ENCODE data around the gene COL9A3. TPM values are rescaled to one million over a fixed set of nuclear protein-coding genes. Genes with fewer than 3 reads are reported as not detected.

The COL9A3 gene
- not detected in 2 replicates for total RNA-seq

DNA sequence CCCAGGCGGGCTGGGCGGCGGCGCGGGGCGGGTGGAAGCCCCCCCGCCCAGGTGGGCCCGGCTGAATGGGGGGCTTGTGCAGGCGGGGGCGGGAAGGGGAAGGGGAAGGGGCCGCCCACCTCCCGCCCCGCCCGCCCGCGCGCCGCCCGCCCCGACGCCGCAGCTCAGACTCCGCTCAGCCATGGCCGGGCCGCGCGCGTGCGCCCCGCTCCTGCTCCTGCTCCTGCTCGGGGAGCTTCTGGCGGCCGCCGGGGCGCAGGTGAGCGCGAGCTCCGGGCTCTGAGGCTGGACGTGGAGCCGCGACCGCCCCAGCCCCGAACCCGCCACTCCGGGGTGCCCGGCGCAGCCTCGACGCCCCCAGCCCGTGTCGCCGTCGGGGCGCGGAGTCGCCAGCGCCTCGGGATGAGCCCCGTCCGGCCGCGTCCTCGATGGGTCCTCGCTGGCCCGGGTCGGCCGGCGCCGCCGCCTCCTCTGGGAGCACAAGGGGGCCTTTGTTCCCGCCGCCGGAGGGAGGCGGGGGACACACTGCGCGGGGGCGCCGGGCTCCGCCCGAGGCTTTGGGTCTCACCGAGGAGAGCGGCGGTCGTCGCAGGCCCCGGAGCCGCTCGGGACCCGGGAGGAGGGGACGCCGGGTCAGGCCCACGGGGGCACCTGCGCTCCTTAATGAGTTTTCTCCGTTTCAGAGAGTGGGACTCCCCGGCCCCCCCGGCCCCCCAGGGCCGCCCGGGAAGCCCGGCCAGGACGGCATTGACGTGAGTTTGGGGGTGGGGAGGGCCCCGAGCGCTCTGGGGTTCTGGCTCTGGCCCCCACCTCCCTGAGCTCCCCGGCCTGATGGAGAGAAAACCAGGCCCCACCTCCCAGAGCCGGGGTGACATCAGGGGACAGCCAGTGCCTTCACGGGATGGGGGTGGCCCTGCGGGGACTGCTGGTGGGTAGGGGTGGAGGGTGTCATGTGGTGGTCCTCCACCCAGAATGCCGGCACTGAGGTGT is at the start of gene COL9A3:
COL9A3 (plus strand) TSS at position 167 of the 990 bp plus-strand sequence; CDS start at position 182, 15 bp downstream.
- FAIRE-seq (no peak), DNase-seq (ENCODE audit: low read depth) (no peak)
- Histone ChIP-seq H3K36me3 (ENCODE audit: control insufficient read depth, insufficient read depth, low read length) (peaks cover 3% of the 10 kb centered on the region), H3K4me3 (ENCODE audit: low read depth, low read length) (no peak within 1 kb of the TSS), H3K27me3 (ENCODE audit: control insufficient read depth, insufficient read depth, low read length) (peaks cover 25% of the 10 kb centered on the region)
- TF ChIP-seq, protein P1, sequence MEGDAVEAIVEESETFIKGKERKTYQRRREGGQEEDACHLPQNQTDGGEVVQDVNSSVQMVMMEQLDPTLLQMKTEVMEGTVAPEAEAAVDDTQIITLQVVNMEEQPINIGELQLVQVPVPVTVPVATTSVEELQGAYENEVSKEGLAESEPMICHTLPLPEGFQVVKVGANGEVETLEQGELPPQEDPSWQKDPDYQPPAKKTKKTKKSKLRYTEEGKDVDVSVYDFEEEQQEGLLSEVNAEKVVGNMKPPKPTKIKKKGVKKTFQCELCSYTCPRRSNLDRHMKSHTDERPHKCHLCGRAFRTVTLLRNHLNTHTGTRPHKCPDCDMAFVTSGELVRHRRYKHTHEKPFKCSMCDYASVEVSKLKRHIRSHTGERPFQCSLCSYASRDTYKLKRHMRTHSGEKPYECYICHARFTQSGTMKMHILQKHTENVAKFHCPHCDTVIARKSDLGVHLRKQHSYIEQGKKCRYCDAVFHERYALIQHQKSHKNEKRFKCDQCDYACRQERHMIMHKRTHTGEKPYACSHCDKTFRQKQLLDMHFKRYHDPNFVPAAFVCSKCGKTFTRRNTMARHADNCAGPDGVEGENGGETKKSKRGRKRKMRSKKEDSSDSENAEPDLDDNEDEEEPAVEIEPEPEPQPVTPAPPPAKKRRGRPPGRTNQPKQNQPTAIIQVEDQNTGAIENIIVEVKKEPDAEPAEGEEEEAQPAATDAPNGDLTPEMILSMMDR (IDR thresholded peaks at IDR 0.05; ENCODE audit: insufficient read depth, low read length, severe bottlenecking): no peak

DNA sequence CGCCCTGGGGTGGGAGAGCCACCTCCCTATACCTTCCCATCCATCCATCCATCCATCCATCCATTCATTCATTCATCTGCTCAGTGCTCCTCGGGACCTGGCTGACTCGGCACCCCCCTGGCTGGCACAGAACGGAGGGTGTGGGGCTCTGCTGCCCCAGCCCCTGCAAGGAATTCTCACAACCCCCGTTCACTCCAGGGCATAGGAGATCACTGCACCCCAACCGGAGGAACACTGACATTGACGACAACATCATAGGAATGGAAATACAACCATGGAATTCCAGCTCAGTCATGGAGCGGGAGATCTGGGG is 48.7 kb upstream of the COL9A3 start:
- TF ChIP-seq, protein P1 (IDR thresholded peaks at IDR 0.05; ENCODE audit: insufficient read depth, low read length, severe bottlenecking): no peak
- no peaks in the 10 kb centered on the region for H3K36me3 ChIP-seq (ENCODE audit: control insufficient read depth, insufficient read depth, low read length)
- H3K27me3 ChIP-seq (ENCODE audit: control insufficient read depth, insufficient read depth, low read length): peaks cover 12% of the 10 kb centered on the region
- H3K4me3 ChIP-seq (ENCODE audit: low read depth, low read length): no peak overlapping the region
- no peak for FAIRE-seq
- no peak for DNase-seq (ENCODE audit: low read depth)

DNA sequence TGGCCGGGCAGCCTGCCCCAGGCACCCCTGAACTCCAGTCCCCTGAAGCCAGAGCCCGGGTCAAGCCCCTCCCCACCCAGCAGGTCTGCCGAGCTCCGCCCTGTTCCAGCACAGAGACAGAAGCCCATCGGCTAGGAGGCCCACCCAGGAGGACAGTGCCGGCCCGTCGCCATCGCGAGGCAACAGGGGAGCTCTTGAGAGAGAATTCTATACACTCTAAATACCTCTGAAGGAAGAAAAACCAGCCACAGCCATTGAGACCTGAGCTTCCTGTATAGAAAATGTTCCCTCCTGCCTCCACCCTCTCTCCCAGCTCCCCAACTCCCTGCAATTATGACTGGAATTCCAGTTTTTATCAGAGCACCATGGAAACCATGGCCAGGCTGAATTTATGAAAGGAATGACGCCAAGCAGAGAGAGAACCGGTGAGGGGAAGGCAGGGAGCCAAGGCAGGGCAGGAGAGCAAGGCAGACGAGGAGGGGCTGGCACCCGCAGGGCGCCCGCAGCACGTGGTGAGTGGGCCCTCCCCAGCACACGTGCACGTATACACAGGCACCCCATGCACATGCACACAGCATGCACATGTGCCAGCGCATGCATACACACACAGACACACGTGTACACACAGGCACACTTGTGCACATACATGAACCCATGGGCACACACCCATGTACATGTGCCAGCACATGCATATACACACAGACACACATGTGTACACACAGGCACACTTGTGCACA is 48.1 kb upstream of the COL9A3 start:
- FAIRE-seq: peak; percentile 85
- no peak for DNase-seq (ENCODE audit: low read depth)
- TF ChIP-seq, protein P1 (IDR thresholded peaks at IDR 0.05; ENCODE audit: insufficient read depth, low read length, severe bottlenecking): no peak
- Histone ChIP-seq H3K36me3 (ENCODE audit: control insufficient read depth, insufficient read depth, low read length) (no peaks in the 10 kb centered on the region), H3K27me3 (ENCODE audit: control insufficient read depth, insufficient read depth, low read length) (peaks cover 12% of the 10 kb centered on the region), H3K4me3 (ENCODE audit: low read depth, low read length) (no peak overlapping the region)

DNA sequence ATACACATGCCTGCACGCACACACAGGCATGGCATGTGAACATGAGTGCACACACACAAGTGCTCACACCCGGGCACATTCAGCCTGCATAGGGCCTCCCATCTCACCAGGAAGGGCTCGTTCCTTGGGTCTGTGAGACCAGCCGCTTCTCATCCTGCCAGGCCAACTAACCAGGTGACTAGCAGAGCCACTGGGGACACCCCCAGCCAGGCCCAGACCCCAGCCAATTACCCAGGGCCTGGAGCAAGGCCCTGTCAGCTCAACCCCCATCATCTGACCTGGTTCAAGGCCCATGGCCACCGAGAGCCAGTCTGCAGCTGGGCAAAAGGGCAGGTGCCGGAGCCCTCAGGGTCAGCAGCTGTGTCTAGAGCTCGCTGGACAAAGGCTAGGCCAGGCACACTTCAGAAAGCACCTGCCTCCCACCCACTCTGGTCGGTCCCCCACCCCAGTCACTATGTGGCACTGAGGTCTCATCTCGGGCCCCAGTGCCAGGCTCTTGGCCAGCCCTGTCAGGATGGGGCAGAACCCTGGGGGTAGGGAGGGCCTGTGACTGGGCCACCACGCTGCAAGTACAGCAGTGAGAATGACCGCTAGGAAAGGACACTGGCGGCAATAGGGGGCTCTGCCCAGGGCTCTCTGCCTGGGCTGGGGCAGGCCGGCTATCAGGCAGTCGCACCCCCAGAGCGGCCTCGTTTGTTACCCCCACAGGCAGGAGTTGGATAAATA is 47.3 kb upstream of the COL9A3 start:
- TF ChIP-seq, protein P1 (IDR thresholded peaks at IDR 0.05; ENCODE audit: insufficient read depth, low read length, severe bottlenecking): no peak
- DNase-seq (ENCODE audit: low read depth): no peak
- Histone ChIP-seq H3K36me3 (ENCODE audit: control insufficient read depth, insufficient read depth, low read length) (no peaks in the 10 kb centered on the region), H3K27me3 (ENCODE audit: control insufficient read depth, insufficient read depth, low read length) (peaks cover 12% of the 10 kb centered on the region), H3K4me3 (ENCODE audit: low read depth, low read length) (no peak overlapping the region)
- FAIRE-seq: no peak

DNA sequence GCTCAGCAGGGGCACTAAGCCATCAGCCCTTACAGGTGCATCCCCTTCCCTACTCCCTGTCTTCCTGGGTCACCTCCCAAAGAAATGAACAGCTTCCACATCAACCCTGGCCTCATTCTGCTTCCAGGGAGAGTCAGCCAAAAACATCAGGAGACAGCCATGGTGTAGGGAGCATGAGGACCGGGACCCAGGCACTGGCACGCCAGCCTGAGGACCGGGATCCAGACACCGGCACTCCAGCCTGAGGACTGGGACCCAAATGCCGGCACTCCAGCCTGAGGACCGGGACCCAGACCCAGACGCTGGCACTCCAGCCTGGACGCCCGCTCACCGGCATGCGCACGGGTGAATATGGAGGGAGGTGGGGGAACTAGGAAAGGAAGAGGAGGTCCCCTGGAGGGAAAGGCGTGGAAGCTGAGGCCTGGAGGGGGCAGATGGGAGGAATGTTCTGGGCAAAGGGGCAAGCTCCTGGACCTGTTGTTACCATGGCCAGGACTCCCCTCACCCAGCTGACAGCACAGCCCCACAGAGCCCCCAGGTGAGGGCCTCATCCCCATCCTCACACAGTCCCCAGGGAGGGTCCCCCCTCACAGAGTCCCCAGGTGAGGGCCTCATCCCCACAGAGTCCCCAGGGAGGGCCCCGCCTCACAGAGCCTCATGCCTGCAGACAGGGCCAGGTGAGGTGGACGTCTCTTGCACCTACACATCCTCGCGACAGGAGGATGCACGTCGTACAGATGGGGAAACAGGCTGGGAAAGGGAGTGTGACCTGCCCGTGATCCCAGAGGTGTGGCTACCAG is 46.5 kb upstream of the COL9A3 start:
- DNase-seq (ENCODE audit: low read depth) (no peak), FAIRE-seq (no peak)
- Histone ChIP-seq H3K4me3 (ENCODE audit: low read depth, low read length) (no peak overlapping the region), H3K36me3 (ENCODE audit: control insufficient read depth, insufficient read depth, low read length) (no peaks in the 10 kb centered on the region), H3K27me3 (ENCODE audit: control insufficient read depth, insufficient read depth, low read length) (peaks cover 10% of the 10 kb centered on the region)
- TF ChIP-seq, protein P1 (IDR thresholded peaks at IDR 0.05; ENCODE audit: insufficient read depth, low read length, severe bottlenecking): no peak

All from bronchial epithelial cell (primary cell).